Measurements from ENCODE around the gene KCNT1.

KCNT1 gene

DNA sequence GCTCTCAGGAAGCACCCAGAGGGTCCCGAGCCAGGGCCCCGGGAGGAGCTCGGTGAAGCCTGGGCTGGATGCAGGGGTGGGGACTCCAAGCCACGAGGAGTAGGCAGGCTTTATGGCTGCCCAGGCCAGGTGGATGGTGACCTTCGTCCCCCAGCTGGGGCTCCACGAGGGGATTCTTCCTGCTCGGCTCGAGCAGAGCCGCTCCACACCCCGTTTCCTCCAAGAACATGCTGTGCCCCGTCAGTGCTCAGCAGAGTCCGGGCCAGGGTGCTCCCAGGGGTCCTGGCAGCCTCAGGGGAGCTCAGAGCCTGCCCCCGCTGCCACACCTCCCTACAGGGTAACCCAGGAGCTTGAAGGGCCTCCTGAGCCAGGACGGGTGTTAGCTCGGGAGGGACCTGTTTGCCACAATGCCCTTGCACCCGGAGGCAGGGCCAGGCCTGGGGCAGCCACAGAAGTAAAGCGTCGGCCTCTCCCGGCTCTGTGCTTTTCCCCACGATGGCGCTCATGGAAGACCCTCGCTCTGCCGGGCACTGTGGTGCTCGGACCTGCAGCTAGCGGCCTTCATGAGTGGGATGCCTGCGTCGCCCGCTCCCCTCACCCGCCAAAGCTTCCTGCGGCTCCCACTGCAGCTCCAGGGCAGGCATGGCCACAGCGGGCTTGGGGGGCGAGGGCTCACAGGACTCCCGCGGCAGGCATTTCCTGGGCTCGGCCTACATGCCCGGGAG lies 86.8 kb downstream of the KCNT1 start:
- H3K4me3 ChIP-seq (ENCODE audit: low read depth, low read length): no peak overlapping the region
- no peaks in the 10 kb centered on the region for H3K27me3 ChIP-seq (ENCODE audit: control insufficient read depth, insufficient read depth, low read length)
- H3K9me3 ChIP-seq (ENCODE audit: control insufficient read depth, insufficient read depth, low read length): no peaks in the 10 kb centered on the region
- H3K27ac ChIP-seq (ENCODE audit: low read depth, low read length): no peak overlapping the region
- H3K9ac ChIP-seq (ENCODE audit: low read depth, low read length): no peak overlapping the region
- H3K4me1 ChIP-seq (ENCODE audit: control insufficient read depth, insufficient read depth, low read length): no peaks in the 10 kb centered on the region
- no peaks in the 10 kb centered on the region for H3K36me3 ChIP-seq (ENCODE audit: control insufficient read depth, insufficient read depth, low read length)

DNA sequence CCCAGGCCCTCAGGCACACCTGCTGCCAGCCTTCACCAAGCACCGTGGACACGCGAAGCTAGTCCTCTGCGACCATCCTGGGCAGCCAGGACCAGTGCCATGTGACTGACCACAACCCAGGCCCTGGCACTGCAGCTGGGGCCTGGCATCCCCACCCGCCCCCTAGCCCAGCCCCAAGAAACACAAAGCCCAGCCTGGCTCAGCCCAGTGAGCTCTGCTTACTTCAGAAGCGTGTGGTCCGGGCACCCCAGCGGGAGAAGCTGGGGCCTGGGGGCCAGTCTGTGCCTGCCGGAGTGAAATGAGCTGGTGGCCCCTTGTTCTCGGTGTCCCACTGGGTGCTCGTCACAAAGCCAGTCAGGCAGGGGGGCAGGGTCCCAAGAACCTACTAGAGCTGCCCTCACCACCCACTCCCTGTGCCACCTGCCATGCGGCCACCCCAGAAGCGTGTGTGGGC lies 87.9 kb downstream of the KCNT1 start:
- H3K36me3 ChIP-seq (ENCODE audit: control insufficient read depth, insufficient read depth, low read length): no peaks in the 10 kb centered on the region
- H3K4me1 ChIP-seq (ENCODE audit: control insufficient read depth, insufficient read depth, low read length): no peaks in the 10 kb centered on the region
- no peaks in the 10 kb centered on the region for H3K27me3 ChIP-seq (ENCODE audit: control insufficient read depth, insufficient read depth, low read length)
- H3K9me3 ChIP-seq (ENCODE audit: control insufficient read depth, insufficient read depth, low read length): no peaks in the 10 kb centered on the region
- no peak overlapping the region for H3K4me3 ChIP-seq (ENCODE audit: low read depth, low read length)
- no peak overlapping the region for H3K9ac ChIP-seq (ENCODE audit: low read depth, low read length)
- no peak overlapping the region for H3K27ac ChIP-seq (ENCODE audit: low read depth, low read length)

GRCh38 chr9:135790356-135790755 lies 88.4 kb downstream of the KCNT1 start:
- Histone ChIP-seq H3K9me3 (ENCODE audit: control insufficient read depth, insufficient read depth, low read length) (no peaks in the 10 kb centered on the region), H3K36me3 (ENCODE audit: control insufficient read depth, insufficient read depth, low read length) (no peaks in the 10 kb centered on the region), H3K4me3 (ENCODE audit: low read depth, low read length) (no peak overlapping the region), H3K4me1 (ENCODE audit: control insufficient read depth, insufficient read depth, low read length) (no peaks in the 10 kb centered on the region), H3K27me3 (ENCODE audit: control insufficient read depth, insufficient read depth, low read length) (no peaks in the 10 kb centered on the region), H3K9ac (ENCODE audit: low read depth, low read length) (no peak overlapping the region), H3K27ac (ENCODE audit: low read depth, low read length) (no peak overlapping the region)

- H3K9ac ChIP-seq (ENCODE audit: low read depth, low read length): no peak overlapping the region
Measured at GRCh38 chr9:135790850-135791249, 88.9 kb downstream of the KCNT1 start.

DNA sequence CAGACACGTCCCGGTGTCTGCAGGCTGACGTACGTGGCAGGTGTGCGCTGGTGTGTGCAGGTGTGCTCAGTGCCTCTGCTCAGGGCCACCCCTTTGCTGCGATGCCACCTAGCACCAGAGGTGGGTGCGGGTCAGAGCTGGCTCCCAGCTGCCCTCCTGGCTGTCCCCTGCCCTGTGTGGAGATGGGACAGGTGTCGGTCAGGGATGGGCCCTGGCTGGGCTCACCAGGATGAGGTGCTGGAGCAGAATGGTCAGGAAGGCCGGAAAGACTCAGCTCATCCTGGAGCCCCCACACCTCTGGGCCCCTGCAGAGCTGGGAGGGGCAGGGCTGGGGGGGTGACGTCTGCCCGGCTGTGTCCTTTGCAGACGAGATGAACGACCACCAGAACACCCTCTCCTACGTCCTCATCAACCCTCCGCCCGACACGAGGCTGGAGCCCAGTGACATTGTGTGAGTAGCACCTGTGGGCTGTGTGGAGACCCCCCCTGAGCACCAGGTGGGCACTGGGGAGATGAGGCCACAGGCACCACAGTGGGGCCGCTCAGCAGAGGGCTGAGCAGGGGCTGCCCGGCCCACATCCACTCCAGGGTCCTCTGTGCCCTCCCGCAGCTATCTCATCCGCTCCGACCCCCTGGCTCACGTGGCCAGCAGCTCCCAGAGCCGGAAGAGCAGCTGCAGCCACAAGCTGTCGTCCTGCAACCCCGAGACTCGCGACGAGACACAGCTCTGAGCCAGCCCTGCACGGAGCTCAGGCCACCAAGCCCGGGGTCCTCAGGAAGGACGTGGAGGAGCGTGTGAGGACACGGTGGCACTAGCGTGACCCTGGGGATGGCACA lies 89.7 kb downstream of the KCNT1 start:
- H3K27ac ChIP-seq (ENCODE audit: low read depth, low read length): no peak overlapping the region
- no peaks in the 10 kb centered on the region for H3K9me3 ChIP-seq (ENCODE audit: control insufficient read depth, insufficient read depth, low read length)
- no peak overlapping the region for H3K9ac ChIP-seq (ENCODE audit: low read depth, low read length)
- H3K4me3 ChIP-seq (ENCODE audit: low read depth, low read length): no peak overlapping the region
- H3K4me1 ChIP-seq (ENCODE audit: control insufficient read depth, insufficient read depth, low read length): no peaks in the 10 kb centered on the region
- no peaks in the 10 kb centered on the region for H3K27me3 ChIP-seq (ENCODE audit: control insufficient read depth, insufficient read depth, low read length)
- no peaks in the 10 kb centered on the region for H3K36me3 ChIP-seq (ENCODE audit: control insufficient read depth, insufficient read depth, low read length)

More at GRCh38 chr9:135790850-135791249, 88.9 kb downstream of the KCNT1 start:
- no peak overlapping the region for H3K27ac ChIP-seq (ENCODE audit: low read depth, low read length)
- H3K9me3 ChIP-seq (ENCODE audit: control insufficient read depth, insufficient read depth, low read length): no peaks in the 10 kb centered on the region
- H3K36me3 ChIP-seq (ENCODE audit: control insufficient read depth, insufficient read depth, low read length): no peaks in the 10 kb centered on the region
- H3K4me3 ChIP-seq (ENCODE audit: low read depth, low read length): no peak overlapping the region
- no peaks in the 10 kb centered on the region for H3K4me1 ChIP-seq (ENCODE audit: control insufficient read depth, insufficient read depth, low read length)
- no peaks in the 10 kb centered on the region for H3K27me3 ChIP-seq (ENCODE audit: control insufficient read depth, insufficient read depth, low read length)

DNA sequence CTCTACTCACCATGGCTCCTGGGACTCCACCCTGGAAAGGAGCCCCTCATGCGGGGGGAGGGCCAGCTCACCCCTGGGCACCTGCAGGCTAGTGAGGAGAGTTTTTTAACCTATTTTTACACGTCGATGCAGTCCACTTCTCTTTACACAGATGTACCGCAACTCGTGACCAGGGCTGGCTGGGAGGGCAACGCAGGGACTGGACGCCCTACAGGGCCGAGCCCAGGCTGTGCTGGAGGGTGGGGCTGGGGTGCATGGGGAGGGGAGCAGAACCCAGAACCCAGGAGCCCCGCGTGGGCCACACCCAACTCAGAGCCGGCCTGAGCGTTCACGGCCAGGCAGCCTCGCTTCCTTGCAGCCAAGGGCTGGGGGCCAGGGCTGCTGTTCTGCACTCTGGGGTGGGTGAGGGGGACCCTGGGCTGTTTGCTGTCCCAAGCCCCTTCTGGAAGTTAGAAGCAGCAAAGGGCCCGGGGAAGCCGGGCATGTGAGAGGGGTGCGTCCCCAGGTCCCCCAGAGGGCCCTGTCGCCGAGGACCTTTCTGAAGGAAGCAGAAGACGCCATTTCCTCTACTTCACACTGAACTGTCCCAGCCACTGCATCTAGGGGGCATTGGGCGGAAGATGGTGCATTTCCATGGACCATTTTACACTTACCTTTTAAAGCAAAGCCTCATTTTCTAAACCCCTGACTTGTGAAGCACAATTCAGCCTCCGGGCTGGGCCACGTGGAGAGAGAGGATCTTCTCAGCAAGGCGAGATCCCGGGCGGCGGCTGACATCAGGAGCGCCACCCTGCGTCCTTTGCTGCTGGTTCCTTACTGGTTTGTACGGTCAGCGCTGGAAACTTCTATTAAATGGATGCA lies 90.5 kb downstream of the KCNT1 start:
- Histone ChIP-seq H3K9ac (ENCODE audit: low read depth, low read length) (no peak overlapping the region), H3K36me3 (ENCODE audit: control insufficient read depth, insufficient read depth, low read length) (no peaks in the 10 kb centered on the region), H3K4me3 (ENCODE audit: low read depth, low read length) (no peak overlapping the region), H3K9me3 (ENCODE audit: control insufficient read depth, insufficient read depth, low read length) (no peaks in the 10 kb centered on the region), H3K4me1 (ENCODE audit: control insufficient read depth, insufficient read depth, low read length) (no peaks in the 10 kb centered on the region), H3K27ac (ENCODE audit: low read depth, low read length) (no peak overlapping the region), H3K27me3 (ENCODE audit: control insufficient read depth, insufficient read depth, low read length) (no peaks in the 10 kb centered on the region)

GRCh38 chr9:135793221-135794056 lies 91.5 kb downstream of the KCNT1 start:
- Histone ChIP-seq H3K9ac (ENCODE audit: low read depth, low read length) (no peak overlapping the region), H3K27me3 (ENCODE audit: control insufficient read depth, insufficient read depth, low read length) (no peaks in the 10 kb centered on the region), H3K27ac (ENCODE audit: low read depth, low read length) (no peak overlapping the region), H3K4me1 (ENCODE audit: control insufficient read depth, insufficient read depth, low read length) (no peaks in the 10 kb centered on the region), H3K9me3 (ENCODE audit: control insufficient read depth, insufficient read depth, low read length) (no peaks in the 10 kb centered on the region), H3K4me3 (ENCODE audit: low read depth, low read length) (no peak overlapping the region), H3K36me3 (ENCODE audit: control insufficient read depth, insufficient read depth, low read length) (no peaks in the 10 kb centered on the region)

GRCh38 chr9:135794057-135794335 lies 92.0 kb downstream of the KCNT1 start:
- Histone ChIP-seq H3K36me3 (ENCODE audit: control insufficient read depth, insufficient read depth, low read length) (no peaks in the 10 kb centered on the region), H3K4me1 (ENCODE audit: control insufficient read depth, insufficient read depth, low read length) (no peaks in the 10 kb centered on the region), H3K27ac (ENCODE audit: low read depth, low read length) (no peak overlapping the region), H3K9me3 (ENCODE audit: control insufficient read depth, insufficient read depth, low read length) (no peaks in the 10 kb centered on the region), H3K27me3 (ENCODE audit: control insufficient read depth, insufficient read depth, low read length) (no peaks in the 10 kb centered on the region), H3K4me3 (ENCODE audit: low read depth, low read length) (no peak overlapping the region), H3K9ac (ENCODE audit: low read depth, low read length) (no peak overlapping the region)

DNA sequence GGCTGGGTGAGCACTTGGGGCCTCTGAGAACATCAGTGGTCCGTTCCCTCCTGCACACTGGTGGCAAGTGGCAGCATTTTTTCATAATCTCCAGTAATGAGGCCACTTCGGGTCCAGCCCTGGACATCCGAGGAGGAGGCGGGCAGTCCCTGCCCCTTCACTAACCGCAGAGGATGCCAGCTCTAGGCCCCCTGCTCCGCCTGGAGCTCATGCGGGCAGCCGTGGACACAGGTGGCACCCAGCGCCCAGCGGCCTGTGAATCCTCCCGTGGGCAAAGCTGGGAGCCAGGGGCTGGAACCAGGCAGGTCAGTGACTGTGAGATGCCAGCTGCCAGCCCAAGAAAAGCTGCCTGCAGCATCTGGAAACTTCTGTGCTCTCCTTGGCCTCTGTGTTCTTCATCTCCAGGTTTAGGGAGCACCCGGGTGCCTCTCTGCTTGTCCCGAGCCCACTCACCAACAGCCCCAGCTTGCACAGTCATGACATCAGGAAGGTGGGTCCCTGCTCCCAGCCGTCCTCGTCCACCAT lies 92.4 kb downstream of the KCNT1 start:
- no peak overlapping the region for H3K27ac ChIP-seq (ENCODE audit: low read depth, low read length)
- no peak overlapping the region for H3K4me3 ChIP-seq (ENCODE audit: low read depth, low read length)
- H3K4me1 ChIP-seq (ENCODE audit: control insufficient read depth, insufficient read depth, low read length): no peaks in the 10 kb centered on the region
- H3K9ac ChIP-seq (ENCODE audit: low read depth, low read length): no peak overlapping the region
- no peaks in the 10 kb centered on the region for H3K36me3 ChIP-seq (ENCODE audit: control insufficient read depth, insufficient read depth, low read length)
- H3K9me3 ChIP-seq (ENCODE audit: control insufficient read depth, insufficient read depth, low read length): no peaks in the 10 kb centered on the region
- no peaks in the 10 kb centered on the region for H3K27me3 ChIP-seq (ENCODE audit: control insufficient read depth, insufficient read depth, low read length)

GRCh38 chr9:135795391-135795790 lies 93.4 kb downstream of the KCNT1 start:
- no peaks in the 10 kb centered on the region for H3K27me3 ChIP-seq (ENCODE audit: control insufficient read depth, insufficient read depth, low read length)
- no peaks in the 10 kb centered on the region for H3K4me1 ChIP-seq (ENCODE audit: control insufficient read depth, insufficient read depth, low read length)
- no peaks in the 10 kb centered on the region for H3K36me3 ChIP-seq (ENCODE audit: control insufficient read depth, insufficient read depth, low read length)
- H3K9ac ChIP-seq (ENCODE audit: low read depth, low read length): no peak overlapping the region
- no peak overlapping the region for H3K4me3 ChIP-seq (ENCODE audit: low read depth, low read length)
- H3K27ac ChIP-seq (ENCODE audit: low read depth, low read length): no peak overlapping the region
- no peaks in the 10 kb centered on the region for H3K9me3 ChIP-seq (ENCODE audit: control insufficient read depth, insufficient read depth, low read length)
